NCI-H2107 treated with DMSO at 0.1 percent for 48 hours (cell line): ENCODE results near the gene SPG11.
"Not testable (repeated sequence)": the region's sequence is repeated elsewhere in the genome, so short reads cannot be mapped to it uniquely, and the experiment has no call there.

ENCODE experiments used
- DNase-seq: peaks from one replicate; lab custom pipeline; 2025; ENCODE audit not compliant: unreplicated experiment; lab: John Stamatoyannopoulos, UW

SPG11 gene, protein sequence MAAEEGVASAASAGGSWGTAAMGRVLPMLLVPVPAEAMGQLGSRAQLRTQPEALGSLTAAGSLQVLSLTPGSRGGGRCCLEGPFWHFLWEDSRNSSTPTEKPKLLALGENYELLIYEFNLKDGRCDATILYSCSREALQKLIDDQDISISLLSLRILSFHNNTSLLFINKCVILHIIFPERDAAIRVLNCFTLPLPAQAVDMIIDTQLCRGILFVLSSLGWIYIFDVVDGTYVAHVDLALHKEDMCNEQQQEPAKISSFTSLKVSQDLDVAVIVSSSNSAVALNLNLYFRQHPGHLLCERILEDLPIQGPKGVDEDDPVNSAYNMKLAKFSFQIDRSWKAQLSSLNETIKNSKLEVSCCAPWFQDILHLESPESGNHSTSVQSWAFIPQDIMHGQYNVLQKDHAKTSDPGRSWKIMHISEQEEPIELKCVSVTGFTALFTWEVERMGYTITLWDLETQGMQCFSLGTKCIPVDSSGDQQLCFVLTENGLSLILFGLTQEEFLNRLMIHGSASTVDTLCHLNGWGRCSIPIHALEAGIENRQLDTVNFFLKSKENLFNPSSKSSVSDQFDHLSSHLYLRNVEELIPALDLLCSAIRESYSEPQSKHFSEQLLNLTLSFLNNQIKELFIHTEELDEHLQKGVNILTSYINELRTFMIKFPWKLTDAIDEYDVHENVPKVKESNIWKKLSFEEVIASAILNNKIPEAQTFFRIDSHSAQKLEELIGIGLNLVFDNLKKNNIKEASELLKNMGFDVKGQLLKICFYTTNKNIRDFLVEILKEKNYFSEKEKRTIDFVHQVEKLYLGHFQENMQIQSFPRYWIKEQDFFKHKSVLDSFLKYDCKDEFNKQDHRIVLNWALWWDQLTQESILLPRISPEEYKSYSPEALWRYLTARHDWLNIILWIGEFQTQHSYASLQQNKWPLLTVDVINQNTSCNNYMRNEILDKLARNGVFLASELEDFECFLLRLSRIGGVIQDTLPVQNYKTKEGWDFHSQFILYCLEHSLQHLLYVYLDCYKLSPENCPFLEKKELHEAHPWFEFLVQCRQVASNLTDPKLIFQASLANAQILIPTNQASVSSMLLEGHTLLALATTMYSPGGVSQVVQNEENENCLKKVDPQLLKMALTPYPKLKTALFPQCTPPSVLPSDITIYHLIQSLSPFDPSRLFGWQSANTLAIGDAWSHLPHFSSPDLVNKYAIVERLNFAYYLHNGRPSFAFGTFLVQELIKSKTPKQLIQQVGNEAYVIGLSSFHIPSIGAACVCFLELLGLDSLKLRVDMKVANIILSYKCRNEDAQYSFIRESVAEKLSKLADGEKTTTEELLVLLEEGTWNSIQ (N-terminal part only)

DNA sequence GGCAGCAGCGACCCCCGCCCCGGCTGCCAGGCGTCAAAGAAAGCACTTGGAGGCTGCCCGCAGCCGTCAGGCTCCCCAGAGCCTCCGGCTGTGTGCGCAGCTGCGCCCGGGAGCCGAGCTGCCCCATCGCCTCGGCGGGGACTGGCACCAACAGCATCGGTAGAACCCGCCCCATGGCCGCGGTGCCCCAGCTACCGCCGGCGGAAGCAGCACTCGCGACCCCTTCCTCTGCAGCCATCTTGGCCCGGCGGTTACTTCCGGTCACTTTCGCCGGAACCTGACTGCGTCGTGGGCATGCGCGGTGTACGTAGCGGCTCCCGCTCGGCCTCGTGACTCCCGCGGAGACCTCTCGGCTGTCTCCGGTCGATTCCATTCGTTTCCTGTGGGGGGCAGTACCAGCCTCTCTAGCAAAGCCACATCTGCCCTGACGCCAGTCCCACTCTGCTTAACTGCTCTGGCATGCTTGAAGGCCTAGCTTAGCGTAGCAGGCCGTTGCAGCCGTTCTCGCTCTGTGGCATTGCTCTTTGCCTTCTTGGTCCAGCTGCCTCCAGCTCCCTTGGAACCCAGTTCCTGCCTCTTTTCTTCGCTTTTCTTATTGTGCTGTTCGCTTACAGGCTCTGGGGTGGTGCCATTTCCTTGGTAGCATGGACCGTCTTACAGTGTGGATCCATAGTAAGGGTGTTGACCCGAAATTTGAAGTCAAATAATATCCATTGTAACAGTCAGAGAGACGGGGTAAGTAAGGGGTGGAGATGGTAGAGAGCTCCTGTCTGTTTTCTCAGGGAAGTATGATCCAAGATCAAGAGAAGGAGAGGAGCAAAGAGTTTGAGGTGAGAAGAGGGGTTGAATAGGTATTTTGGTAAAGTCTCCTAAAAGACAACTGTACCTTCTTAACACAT lies at the start of gene SPG11:
Gene SPG11, minus strand, starts transcription at position 253 of the 899 bp plus-strand sequence. Its CDS starts 15 bp downstream, at position 238.
- DNase-seq, result peak; percentile 86

DNA sequence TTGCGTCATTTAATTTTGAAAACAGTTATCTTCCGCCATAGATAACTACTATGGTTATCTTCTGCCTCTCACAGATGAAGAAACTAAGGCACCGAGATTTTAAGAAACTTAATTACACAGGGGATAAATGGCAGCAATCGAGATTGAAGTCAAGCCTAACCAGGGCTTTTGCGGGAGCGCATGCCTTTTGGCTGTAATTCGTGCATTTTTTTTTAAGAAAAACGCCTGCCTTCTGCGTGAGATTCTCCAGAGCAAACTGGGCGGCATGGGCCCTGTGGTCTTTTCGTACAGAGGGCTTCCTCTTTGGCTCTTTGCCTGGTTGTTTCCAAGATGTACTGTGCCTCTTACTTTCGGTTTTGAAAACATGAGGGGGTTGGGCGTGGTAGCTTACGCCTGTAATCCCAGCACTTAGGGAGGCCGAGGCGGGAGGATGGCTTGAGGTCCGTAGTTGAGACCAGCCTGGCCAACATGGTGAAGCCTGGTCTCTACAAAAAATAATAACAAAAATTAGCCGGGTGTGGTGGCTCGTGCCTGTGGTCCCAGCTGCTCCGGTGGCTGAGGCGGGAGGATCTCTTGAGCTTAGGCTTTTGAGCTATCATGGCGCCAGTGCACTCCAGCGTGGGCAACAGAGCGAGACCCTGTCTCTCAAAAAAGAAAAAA lies 49.0 kb upstream of the SPG11 start:
- DNase-seq, result no peak

DNA sequence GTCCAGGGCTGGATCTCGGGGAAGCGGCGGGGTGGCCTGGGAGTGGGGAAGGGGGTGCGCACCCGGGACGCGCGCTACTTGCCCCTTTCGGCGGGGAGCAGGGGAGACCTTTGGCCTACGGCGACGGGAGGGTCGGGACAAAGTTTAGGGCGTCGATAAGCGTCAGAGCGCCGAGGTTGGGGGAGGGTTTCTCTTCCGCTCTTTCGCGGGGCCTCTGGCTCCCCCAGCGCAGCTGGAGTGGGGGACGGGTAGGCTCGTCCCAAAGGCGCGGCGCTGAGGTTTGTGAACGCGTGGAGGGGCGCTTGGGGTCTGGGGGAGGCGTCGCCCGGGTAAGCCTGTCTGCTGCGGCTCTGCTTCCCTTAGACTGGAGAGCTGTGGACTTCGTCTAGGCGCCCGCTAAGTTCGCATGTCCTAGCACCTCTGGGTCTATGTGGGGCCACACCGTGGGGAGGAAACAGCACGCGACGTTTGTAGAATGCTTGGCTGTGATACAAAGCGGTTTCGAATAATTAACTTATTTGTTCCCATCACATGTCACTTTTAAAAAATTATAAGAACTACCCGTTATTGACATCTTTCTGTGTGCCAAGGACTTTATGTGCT lies 48.4 kb upstream of the SPG11 start:
- DNase-seq, result no peak

DNA sequence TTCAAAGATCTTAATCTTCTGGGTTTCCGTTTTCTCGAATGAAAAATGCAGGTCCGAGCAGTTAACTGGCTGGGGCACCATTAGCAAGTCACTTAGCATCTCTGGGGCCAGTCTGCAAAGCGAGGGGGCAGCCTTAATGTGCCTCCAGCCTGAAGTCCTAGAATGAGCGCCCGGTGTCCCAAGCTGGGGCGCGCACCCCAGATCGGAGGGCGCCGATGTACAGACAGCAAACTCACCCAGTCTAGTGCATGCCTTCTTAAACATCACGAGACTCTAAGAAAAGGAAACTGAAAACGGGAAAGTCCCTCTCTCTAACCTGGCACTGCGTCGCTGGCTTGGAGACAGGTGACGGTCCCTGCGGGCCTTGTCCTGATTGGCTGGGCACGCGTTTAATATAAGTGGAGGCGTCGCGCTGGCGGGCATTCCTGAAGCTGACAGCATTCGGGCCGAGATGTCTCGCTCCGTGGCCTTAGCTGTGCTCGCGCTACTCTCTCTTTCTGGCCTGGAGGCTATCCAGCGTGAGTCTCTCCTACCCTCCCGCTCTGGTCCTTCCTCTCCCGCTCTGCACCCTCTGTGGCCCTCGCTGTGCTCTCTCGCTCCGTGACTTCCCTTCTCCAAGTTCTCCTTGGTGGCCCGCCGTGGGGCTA lies 47.8 kb upstream of the SPG11 start, which contains the start of the genes B2M and PATL2:
Gene B2M, plus strand, starts transcription at position 422 of the 647 bp plus-strand sequence. Its CDS starts 30 bp downstream, at position 452.
Gene PATL2, minus strand, starts transcription at position 228 of the 647 bp plus-strand sequence. CDS start 34,833 bp downstream, outside the sequence.
- DNase-seq, result peak; percentile 75

DNA sequence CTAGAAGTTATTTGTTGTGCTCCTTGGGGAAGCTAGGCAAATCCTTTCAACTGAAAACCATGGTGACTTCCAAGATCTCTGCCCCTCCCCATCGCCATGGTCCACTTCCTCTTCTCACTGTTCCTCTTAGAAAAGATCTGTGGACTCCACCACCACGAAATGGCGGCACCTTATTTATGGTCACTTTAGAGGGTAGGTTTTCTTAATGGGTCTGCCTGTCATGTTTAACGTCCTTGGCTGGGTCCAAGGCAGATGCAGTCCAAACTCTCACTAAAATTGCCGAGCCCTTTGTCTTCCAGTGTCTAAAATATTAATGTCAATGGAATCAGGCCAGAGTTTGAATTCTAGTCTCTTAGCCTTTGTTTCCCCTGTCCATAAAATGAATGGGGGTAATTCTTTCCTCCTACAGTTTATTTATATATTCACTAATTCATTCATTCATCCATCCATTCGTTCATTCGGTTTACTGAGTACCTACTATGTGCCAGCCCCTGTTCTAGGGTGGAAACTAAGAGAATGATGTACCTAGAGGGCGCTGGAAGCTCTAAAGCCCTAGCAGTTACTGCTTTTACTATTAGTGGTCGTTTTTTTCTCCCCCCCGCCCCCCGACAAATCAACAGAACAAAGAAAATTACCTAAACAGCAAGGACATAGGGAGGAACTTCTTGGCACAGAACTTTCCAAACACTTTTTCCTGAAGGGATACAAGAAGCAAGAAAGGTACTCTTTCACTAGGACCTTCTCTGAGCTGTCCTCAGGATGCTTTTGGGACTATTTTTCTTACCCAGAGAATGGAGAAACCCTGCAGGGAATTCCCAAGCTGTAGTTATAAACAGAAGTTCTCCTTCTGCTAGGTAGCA lies 47.0 kb upstream of the SPG11 start:
- no peak for DNase-seq

DNA sequence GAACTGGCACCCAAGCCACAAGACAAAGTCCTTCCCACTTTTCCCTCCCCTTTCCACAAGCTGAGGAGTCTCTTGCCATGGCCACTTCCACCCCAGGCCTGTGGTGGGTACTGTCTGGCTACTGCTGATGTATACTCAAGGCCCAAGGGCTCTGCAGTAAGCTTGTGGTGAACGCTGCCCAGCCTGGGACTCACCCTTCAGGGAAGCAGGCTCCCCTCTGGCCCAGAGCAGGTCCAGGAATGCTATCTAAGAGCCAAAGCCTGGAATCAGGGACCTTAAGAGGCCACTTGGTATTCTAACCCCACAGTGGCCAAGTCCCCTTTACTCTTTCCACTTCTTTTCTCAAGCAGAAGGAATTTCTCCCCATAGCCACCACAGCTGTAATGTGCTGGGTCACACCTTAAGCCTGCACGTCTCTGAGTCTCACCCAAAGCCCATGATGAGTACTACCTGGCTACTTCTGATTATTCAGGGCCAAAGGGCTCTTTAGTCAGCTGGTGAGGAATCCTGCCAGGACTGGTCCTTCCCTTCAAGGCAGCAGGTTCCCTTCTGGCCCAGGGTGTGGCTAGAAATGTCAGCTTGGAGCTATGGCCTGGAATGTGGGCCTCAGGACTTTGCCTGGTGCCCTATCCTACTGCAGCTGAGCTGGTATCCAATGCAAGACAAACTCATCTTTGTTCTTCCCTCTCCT lies 43.6 kb upstream of the SPG11 start:
- DNase-seq, result no peak

DNA sequence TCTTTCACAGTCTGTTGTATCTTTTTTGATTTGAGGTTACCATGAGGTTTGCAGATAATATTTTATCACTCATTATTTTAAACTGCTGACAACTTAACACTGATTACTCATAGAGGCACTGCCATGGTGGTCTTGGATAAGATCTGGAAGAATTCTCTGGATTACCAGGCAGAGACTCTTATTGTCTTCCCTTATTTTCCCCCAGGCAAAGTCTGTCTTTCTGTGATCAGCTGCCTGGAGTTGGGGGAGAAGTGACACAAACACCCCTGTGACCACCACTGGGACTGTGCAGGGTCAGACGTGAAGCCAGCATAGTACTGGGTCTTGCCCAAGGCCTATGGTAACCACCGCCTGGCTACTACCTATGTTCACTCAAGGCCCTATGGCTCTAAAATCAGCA lies 42.9 kb upstream of the SPG11 start:
- DNase-seq, result no peak

DNA sequence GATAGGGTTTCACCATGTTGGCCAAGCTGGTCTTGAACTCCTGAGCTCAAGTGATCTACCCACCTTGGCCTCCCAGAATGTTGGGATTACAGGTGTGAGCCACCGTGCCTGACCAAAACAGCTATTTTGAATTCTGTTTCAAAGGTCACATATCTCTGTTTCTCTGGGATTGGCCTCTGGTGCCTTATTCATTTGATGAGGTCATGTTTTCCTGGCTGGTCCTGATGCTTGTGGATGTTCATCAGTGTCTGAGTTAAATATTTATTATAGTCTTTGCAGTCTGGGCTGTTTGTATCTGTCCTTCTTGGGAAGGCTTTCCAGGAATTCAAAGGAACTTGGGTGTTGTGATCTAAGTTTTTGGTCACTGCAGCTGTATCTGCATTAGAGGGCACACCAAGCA lies 42.5 kb upstream of the SPG11 start:
- DNase-seq, result no peak

DNA sequence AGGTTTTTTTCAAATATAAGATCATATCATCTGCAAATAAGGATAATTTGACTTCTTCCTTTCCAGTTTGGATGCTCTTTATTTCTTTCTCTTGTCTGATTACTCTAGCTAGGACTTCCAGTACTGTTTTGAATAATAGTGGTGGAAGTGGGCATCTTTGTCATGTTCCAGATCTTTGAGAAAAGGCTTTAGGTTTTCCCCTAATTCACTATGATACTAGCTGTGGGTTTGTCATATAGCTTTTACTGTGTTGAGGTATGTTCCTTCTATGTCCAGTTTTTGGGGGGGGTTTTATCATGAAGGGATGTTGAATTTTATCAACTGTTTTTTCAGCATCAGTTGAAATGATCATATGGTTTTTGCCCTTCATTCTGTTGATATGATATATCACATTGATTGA lies 37.2 kb upstream of the SPG11 start:
- DNase-seq, result not testable (repeated sequence)

DNA sequence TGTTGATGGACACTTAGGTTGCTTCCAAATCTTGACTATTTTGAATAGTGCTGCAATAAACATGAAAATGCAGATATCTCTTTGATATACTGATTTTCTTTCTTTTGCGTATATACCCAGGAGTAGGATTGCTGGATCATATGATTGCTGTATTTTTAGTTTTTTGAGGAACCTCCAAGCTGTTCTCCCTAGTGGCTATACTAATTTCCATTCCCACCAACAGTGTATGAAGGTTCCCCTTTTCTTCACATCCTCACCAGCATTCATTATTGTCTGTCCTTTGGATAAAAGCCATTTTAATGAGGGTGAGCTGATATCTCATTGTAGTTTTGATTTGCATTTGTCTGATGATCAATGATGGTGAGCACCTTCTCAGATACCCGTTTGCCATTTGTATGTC lies 35.2 kb upstream of the SPG11 start:
- DNase-seq, result no peak

DNA sequence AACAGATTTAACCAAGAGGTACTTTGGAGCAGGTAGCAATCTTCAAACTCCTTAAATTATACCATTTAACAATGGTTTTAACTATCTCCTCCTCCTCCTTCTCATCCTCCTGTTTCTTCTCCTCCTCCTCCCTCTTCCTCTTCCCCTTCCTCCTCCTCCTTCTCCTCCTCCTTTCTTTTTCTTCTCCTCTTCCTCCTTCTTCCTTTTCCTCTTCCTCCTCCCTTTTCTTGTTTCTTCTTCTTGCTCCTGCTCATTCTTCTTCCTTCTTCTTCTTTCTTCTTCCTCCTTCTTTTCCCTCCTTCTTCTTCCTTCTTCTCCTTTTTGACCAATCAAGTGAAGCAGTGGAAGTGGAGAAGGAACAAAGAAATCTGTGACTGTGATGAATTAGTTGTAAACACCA lies 33.6 kb upstream of the SPG11 start:
- DNase-seq, result no peak

DNA sequence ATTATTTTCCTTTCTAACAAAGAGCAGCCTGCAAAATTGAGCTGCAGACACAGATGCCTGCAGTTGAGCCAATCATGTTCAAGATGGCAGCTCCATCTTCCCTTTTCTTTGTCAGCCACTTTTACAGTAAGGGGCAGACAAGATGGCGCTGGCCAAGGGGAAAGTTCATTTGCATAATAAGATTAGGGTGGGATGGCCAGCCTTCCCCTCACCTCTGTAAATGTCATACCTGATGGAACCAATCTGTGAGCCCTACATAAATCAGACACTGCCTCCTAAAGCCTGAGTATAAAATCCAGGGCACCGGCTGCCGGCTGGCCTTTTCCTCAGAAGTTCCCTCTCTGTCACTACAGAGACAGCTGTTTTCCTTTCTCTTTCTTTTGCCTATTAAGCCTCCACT lies 31.8 kb upstream of the SPG11 start:
- DNase-seq, result no peak

DNA sequence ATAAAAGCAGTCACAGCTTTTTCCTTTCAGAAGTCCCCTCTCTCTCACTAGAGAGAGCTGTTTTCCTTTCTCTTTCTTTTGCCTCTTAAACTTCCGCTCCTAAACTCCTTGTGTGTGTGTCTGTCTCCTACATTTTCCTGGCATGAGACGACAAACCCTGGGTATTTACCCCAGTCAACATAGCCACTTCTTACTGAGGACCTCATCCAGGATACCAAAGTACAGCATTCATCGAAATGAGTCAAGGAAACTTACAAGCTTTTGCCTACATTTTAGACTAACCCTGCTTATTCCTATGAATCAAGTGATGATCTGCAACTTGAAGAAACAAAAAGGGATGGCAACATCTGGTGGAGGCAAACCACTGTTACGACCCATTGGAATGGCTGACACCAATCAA lies 31.0 kb upstream of the SPG11 start:
- no peak for DNase-seq

DNA sequence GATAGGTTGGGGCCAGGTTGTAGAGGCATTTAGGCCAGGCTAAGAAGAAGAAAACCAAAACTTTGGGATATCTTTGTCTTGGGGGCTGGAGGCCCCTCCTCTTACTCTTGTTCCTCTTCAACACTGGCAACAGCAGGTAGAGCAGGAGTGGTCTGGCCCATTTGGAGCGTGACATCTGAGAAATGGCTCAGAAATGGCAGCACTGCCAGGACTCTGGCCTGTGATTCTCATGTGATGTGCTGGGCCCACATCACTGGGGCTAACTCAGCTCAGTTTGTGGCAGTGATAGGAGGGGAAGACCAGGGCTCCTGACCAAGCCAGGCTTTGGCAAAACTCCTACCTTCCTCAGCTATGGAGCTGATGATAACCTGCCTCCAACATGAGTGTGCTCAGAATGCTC lies 29.2 kb upstream of the SPG11 start:
- no peak for DNase-seq

DNA sequence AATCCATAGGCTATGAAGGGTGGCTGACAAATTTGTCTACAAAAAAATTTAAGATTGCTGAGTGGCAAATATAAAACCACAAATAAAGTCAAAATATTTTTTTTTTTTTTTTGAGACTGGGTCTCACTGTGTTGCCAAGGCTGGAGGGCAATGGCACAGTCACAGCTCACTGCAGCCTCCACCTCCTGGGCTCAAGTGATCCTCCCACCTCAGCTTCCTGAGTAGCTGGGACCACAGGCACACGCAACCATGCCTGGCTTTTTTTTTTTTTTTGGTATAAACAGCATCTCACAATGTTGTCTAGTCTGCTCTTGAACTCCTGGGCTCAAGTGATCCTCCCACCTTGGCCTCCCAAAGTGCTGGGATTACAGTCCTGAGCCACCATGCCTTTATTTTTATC lies 26.8 kb upstream of the SPG11 start:
- DNase-seq, result not testable (repeated sequence)

DNA sequence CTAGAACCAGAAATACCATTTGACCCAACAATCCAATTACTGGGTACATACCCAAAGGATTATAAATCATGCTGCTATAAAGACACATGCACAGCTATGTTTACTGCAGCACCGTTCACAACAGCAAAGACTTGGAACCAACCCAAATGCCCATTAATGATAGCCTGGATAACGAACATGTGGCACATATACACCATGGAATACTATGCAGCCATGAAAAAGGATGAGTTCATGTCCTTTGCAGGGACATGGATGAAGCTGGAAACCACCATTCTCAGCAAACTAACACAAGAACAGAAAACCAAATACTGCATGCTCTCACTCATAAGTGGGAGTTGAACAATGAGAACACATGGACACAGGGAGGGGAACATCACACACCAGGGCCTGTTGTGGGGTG lies 25.9 kb upstream of the SPG11 start:
- DNase-seq, result not testable (repeated sequence)
